Measurements from ENCODE around the gene KY. TPM values are rescaled to one million over a fixed set of nuclear protein-coding genes. Genes with fewer than 3 reads are reported as not detected.

The KY gene
- total RNA-seq, 1 donor from 2014 or later: 0.24 TPM

GRCh38 chr3:134677987-134678308, 27.1 kb upstream of the KY start:
- DNase-seq (no peak), ATAC-seq (no peak)
- Histone ChIP-seq H3K27me3 (ENCODE audit: low read depth) (no peaks in the 10 kb centered on the region), H3K4me1 (no peaks in the 10 kb centered on the region), H3K9me3 (peaks cover 19% of the 10 kb centered on the region), H3K36me3 (no peaks in the 10 kb centered on the region), H3K4me3 (no peak overlapping the region), H3K27ac (no peak overlapping the region)
- intact Hi-C loops (cut with DNase I): no loop called here
- TF ChIP-seq CTCF (IDR thresholded peaks at IDR 0.05): no peak

GRCh38 chr3:134677196-134677986, 26.6 kb upstream of the KY start:
- H3K27me3 ChIP-seq (ENCODE audit: low read depth): no peaks in the 10 kb centered on the region
- peaks cover 19% of the 10 kb centered on the region for H3K9me3 ChIP-seq
- no peaks in the 10 kb centered on the region for H3K36me3 ChIP-seq
- intact Hi-C loops (cut with DNase I): no loop called here
- no peak overlapping the region for H3K4me3 ChIP-seq
- TF ChIP-seq CTCF (IDR thresholded peaks at IDR 0.05): peak; percentile 41
- H3K27ac ChIP-seq: no peak overlapping the region
- ATAC-seq: peak; percentile 54 to 64
- DNase-seq: peak; percentile 51
- H3K4me1 ChIP-seq: no peaks in the 10 kb centered on the region

- no peaks in the 10 kb centered on the region for H3K27me3 ChIP-seq (ENCODE audit: low read depth)
- H3K9me3 ChIP-seq: peaks cover 19% of the 10 kb centered on the region
- intact Hi-C loops (cut with DNase I): no loop called here
- H3K36me3 ChIP-seq: no peaks in the 10 kb centered on the region
- DNase-seq (no peak), ATAC-seq (no peak)
- H3K27ac ChIP-seq: no peak overlapping the region
- H3K4me1 ChIP-seq: no peaks in the 10 kb centered on the region
- no peak overlapping the region for H3K4me3 ChIP-seq
- no peak for TF ChIP-seq CTCF (IDR thresholded peaks at IDR 0.05)
These were observed 25.0 kb upstream of the KY start for GRCh38 chr3:134675726-134676256.

GRCh38 chr3:134672571-134672970, 21.7 kb upstream of the KY start:
- H3K9me3 ChIP-seq: peaks cover 19% of the 10 kb centered on the region
- no peaks in the 10 kb centered on the region for H3K4me1 ChIP-seq
- no peak overlapping the region for H3K27ac ChIP-seq
- no peak for ATAC-seq
- intact Hi-C loops (cut with DNase I): no loop called here
- no peak for TF ChIP-seq CTCF (IDR thresholded peaks at IDR 0.05)
- no peak for DNase-seq
- no peak overlapping the region for H3K4me3 ChIP-seq
- no peaks in the 10 kb centered on the region for H3K27me3 ChIP-seq (ENCODE audit: low read depth)
- no peaks in the 10 kb centered on the region for H3K36me3 ChIP-seq

- Histone ChIP-seq H3K27ac (no peak overlapping the region), H3K36me3 (no peaks in the 10 kb centered on the region), H3K9me3 (peaks cover under 1% of the 10 kb centered on the region), H3K27me3 (ENCODE audit: low read depth) (no peaks in the 10 kb centered on the region), H3K4me3 (no peak overlapping the region), H3K4me1 (no peaks in the 10 kb centered on the region)
- intact Hi-C loops (cut with DNase I): no loop called here
- ATAC-seq: no peak
- no peak for DNase-seq
- TF ChIP-seq CTCF (IDR thresholded peaks at IDR 0.05): no peak
These were observed 17.1 kb upstream of the KY start for GRCh38 chr3:134667956-134668355.

All from lower lobe of right lung (tissue), 2 donors.